ENCODE data around the gene SLC35C1.

DNA sequence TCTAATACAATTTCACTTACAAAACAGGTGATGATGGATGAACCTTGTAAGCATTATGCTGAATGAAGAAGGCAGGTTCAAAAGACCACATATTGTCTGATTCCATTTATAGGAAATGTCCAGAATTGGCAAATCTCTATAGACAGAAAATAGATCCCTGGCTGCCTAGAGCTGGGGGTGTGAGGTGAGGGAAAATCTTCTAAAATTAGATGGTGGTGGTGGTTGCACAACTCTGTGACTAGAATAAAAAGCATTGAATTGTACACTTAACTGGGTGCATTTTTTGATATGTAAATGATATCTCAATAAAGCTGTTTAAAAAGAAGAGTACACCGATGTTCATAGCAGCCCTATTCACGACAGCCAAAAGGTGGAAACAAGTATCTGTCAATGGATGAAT, 25.6 kb downstream of the SLC35C1 start:
- TF ChIP-seq, protein P1, sequence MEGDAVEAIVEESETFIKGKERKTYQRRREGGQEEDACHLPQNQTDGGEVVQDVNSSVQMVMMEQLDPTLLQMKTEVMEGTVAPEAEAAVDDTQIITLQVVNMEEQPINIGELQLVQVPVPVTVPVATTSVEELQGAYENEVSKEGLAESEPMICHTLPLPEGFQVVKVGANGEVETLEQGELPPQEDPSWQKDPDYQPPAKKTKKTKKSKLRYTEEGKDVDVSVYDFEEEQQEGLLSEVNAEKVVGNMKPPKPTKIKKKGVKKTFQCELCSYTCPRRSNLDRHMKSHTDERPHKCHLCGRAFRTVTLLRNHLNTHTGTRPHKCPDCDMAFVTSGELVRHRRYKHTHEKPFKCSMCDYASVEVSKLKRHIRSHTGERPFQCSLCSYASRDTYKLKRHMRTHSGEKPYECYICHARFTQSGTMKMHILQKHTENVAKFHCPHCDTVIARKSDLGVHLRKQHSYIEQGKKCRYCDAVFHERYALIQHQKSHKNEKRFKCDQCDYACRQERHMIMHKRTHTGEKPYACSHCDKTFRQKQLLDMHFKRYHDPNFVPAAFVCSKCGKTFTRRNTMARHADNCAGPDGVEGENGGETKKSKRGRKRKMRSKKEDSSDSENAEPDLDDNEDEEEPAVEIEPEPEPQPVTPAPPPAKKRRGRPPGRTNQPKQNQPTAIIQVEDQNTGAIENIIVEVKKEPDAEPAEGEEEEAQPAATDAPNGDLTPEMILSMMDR (IDR thresholded peaks at IDR 0.05): no peak
- no peak for TF ChIP-seq ZFX (IDR thresholded peaks at IDR 0.05; ENCODE audit: borderline replicate concordance)

All from 22Rv1 (cell line).